HG02885 (cell line): ENCODE data around the gene PRKN.

Experiments used
- ATAC-seq: cut with Tn5 transposase; IDR thresholded peaks from one replicate; pipeline ENCODE4 v1.9.1; 2021; ENCODE audit warnings: mild to moderate bottlenecking; ENCODE audit not compliant: unreplicated experiment, poor library complexity

PRKN gene

GRCh38 chr6:162625846-162626540 lies 101.6 kb downstream of the PRKN start:
- ATAC-seq = no peak

DNA sequence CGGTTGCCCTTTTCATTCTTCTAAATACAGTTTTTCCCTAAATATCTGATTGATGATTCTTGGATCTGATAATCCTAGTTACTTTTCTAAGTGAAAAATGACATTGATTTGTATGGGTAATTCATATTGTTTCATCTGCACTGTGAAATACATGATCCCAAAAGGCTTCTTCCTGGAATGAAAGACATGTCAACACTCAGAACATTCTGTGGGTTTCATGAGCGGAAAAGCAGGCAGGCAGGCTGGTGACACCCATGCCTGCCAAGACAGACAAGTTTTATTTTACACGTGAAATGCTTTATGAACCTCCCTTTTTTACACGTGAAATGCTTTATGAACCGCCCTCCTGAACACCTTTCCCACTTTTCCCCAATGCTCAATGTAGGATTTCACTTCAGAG lies 105.0 kb downstream of the PRKN start:
- ATAC-seq = no peak

- peak; percentile 39 for ATAC-seq
These were observed 106.3 kb downstream of the PRKN start for GRCh38 chr6:162621246-162621645.

DNA sequence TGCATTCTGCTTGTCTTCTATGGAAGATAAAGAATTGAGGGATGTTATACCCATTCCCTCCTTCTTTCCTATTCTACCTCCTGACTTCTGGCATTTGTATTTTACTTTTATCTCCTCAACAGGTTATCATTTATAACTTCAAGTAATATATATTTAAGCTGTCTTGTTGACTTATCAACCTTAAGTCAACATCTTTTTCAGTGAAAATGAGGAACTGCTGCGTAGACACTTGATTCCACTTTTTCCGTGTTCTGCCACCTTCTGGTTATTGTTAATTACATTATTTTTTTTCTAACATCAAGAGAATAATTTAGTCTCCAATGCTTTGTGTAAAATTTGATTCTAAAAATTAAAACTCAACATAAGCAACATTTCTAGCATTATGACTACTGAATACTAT lies 107.5 kb downstream of the PRKN start:
- no peak for ATAC-seq

DNA sequence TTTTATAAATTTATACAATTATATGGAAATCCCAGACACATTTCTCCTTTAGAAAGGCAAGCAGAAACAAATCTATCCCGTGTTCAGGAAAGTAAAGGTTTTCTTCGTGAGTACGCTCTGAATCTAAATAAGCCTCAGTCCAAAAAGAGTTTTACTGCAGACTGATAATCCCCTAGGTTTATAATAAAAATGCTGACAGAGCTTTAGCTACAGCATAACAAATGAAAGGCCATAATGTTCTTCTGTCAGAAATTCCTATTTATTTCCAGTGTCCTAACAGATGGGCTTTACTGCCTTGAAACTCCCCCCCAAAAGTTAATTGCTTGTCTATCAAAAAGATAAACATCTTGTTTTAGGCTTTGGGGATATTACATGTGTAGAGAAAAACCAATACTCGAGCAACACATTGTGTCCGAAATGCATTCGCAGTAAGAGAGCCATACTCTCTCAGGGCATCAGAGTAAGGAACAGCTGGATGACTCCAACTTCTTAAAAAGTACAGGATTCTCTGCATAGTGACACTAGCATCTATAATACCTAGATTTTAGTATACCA lies 109.0 kb downstream of the PRKN start:
- ATAC-seq = no peak

DNA sequence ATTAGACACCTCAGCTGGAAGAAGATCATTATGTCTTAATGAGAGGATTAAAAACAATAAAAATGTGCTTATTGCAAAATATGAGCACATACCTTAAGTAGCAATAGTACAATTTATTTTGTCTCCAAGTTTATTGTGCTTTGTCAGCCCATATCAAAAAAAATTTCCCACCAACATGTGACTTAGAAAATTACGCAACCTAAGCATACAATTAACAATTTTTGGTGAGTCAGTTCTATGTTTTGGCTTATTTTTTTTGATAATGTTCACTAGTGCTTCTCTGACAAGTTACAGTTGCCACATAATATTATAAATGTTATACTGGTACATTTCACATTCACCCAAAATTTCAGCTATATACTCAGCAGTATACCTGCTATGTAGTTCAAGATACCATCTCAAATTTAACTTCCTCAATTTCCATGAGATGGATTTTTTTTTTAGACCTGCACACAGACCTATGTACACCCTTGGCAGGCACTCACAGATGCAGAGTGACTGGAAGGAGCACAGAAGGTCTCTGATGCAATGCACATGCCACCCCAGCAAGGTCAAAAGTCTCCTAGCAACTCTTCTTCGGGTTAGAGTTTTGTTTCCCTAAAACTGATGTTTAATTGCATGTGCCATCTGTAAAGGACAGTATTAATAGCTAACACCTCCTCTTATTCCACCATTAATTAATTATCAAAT lies 112.4 kb downstream of the PRKN start:
- ATAC-seq = no peak

GRCh38 chr6:162613310-162613709 lies 114.3 kb downstream of the PRKN start:
- ATAC-seq = no peak

DNA sequence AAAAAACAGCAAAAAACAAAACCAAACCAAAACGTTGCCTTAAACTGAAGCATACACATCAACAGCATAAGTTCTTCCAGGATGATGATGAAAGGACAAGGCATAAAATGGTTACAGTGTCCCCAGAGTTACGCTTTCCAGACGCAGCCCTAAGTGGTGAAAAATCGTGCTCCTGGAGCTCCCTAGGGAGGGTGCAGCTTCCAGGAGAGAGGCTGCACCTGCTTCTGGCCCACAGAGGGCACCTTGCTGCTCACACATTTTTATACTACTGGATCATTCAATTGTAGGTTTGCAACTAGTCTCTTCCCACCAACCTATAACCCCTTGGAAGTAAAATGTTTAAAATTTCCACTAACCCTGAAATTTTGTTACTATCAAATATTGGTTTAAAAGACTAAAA lies 115.0 kb downstream of the PRKN start:
- no peak for ATAC-seq

GRCh38 chr6:162610351-162610750 lies 117.2 kb downstream of the PRKN start:
- ATAC-seq = no peak

GRCh38 chr6:162605881-162606280 lies 121.7 kb downstream of the PRKN start:
- no peak for ATAC-seq

DNA sequence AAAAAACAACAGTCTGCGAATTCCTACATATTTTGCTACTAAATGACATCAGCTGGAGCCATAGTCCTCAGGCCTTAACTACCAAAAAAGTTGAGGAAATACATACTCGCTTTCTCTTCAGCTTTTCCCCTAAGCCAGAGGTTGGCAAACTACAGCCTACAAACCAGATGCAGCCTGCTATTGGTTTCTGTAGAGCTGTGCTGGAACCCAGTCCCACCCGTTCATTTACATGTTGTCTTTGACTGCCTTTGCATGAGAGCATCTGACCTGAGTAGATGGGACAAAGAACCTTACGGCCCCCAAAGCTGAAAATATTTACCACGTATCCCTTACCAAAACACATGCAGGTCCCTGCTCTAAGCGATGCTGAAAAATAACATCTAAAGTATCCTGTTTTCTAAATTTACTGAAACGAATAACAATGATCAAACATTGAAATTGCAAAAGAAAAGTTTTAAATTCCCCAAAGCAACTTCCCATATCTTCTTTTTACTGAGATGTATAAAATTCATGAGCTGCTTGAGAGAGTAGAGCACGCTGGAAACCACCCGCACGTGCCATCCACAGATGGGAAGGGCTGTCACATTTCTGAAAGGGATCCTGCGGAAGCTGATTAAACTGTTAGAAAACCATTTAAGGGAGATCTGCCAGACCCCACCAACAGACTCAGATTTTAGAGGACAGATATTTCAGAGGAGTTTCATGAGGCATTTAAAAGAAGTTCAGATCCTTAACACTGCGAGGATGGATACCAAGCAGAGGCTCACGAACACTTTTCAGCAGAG lies 124.1 kb downstream of the PRKN start:
- no peak for ATAC-seq

DNA sequence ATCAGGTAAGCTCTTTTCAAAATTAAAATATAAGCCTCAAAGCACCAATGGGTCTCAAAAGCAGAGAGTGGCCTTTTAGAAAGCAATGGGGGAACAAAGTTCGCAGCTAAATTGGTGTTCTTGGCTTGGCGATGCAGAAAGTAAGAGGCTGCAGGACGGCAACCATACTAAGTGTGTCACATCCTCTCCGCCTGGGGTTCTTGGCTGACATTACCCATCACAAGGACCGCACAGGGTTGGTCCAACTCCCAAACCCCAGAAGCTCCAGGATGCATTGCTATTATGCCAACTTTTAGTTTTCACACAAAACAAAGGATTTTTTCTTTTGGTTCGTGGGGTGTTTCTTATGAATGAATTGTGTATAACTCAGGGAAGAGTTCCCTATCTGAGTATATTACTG lies 124.8 kb downstream of the PRKN start:
- ATAC-seq = no peak

DNA sequence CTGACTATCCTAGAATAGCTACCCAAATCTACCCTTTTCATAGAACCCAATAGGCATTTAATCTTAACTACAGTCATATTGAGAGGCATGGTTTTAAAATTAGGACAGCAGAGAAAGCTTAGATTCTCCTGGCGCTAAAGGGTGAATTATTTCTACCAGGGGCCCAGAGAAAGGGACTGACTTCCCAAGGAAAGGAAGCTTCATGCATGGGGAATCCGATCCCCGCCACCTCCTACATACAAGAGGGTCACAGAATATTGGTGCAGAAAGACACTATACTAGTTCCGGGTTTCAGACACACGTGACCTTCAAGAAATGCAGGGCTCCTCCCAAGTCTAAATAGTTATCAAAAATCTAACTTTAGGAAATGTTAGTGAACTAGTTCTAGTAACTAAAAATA lies 130.9 kb downstream of the PRKN start:
- no peak for ATAC-seq

- no peak for ATAC-seq
These were observed 136.0 kb downstream of the PRKN start for GRCh38 chr6:162591517-162591916.

- ATAC-seq = no peak
These were observed 145.4 kb downstream of the PRKN start for GRCh38 chr6:162581988-162582780.

DNA sequence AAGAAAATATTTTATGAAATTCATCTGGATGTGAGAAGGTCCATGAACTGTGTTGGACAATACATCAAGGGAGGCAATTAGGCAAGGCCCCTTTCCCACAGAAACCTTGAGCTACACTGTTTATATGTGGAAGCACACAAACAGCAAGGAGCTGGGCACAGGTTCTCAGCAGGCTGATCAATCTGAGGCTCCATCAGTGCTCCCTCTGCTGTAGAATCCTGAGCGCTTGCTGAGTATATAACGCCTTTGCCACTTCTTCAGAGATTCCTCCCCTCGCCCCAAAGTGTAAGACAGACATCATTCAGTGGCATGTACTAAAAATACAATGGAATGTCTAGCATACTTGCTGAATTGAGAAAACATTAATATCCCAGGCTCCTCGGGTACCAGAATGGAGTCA lies 146.9 kb downstream of the PRKN start:
- no peak for ATAC-seq

DNA sequence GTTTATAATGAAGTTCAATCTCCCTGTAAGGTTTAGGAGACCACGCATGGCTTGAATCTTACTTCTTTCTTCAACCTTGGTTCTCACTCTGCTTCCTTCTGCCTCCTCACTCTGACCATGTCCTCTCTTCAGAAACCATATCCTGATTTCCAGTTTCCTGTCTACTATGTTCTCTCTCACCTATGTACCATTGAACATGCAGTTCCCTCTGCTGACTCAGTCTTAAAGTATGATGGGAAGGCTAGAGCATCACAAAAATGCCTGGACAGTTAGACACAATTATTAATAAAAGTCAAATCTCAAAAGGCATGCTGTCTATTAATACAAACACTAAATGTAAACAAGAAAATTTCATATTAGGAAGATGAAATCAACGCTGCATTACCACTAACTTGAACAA lies 151.6 kb downstream of the PRKN start:
- no peak for ATAC-seq

- no peak for ATAC-seq
These were observed 155.3 kb downstream of the PRKN start for GRCh38 chr6:162572240-162572639.

- ATAC-seq = no peak
These were observed 159.3 kb downstream of the PRKN start for GRCh38 chr6:162568266-162568665.

DNA sequence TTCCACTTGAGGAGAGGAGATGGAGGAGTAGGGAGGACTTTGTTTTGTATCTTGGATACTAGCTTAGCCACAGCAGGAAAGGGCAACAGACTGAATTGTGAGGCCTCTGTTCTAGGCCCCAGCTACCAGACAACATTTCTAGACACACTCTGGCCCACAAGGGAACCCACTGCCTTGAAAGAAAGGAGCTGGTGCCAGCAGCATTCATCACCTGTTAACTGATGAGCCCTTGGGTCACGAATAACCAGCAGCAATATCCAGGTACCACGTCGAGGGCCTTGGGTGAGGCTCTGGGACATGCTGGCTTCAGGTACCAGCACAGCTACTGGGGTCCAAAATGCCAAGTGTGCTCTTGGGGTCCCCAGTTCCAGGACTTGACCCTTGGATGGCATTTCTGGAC lies 165.5 kb downstream of the PRKN start:
- no peak for ATAC-seq
